Vagina (tissue), 2 donors: Measurements from ENCODE around the gene PLXNB1.

ENCODE experiments used
- CTCF ChIP-seq, 3 experiments: fragments of 450-650 bp in 2 of 3; fragments of 200-600 bp in 1 of 3; sonication (generic) in 1 of 3; IDR thresholded peaks; one replicate each; pipeline ENCODE4 v1.5.1; 2017 to 2019; ENCODE audit warnings: antibody characterized with exemption in 3 of 3, mild to moderate bottlenecking in 2 of 3, moderate library complexity in 2 of 3
- POLR2AphosphoS5 ChIP-seq, 2 donors: sonication (generic); formaldehyde crosslinking; IDR thresholded peaks; one replicate each; pipeline ENCODE4 v1.9.0; 2017; ENCODE audit warnings: antibody characterized with exemption in 2 of 2, mild to moderate bottlenecking in 2 of 2, low read depth in 1 of 2; ENCODE audit not compliant: insufficient read depth in 1 of 2

DNA sequence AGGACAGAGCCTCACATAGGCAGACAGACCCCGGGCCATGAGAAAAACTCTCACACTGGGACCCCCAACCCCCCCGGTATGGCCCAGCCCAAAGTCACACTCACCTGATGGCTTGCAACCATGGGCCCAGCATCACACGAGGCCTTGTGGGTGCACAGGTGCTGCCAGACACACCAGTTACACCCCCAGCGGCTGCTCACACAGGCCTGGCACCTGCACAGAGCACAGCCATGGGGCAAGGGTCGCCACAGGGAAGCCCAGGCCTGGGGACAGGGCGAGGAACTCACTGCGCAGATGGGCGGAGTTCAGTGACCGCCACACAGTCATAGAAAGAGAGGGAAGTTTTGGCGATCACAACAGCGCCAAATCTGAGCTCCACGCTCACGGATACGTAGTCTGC, 9.3 kb downstream of the PLXNB1 start:
- TF ChIP-seq POLR2AphosphoS5 (IDR thresholded peaks at IDR 0.05; ENCODE audit: insufficient read depth in 1 of 2, low read depth in 1 of 2) (no peak), CTCF (IDR thresholded peaks at IDR 0.05) (no peak)
